HPDE6-E6E7 (cell line): ENCODE results near the gene DENND5A.
"Not testable (repeated sequence)": the region's sequence is repeated elsewhere in the genome, so short reads cannot be mapped to it uniquely, and the experiment has no call there.

Experiments used
- DNase-seq: peaks from one replicate; pipeline ENCODE4 v3.0.0; 2011; ENCODE audit warnings: missing footprints; ENCODE audit errors: extremely low spot score

DENND5A gene

DNA sequence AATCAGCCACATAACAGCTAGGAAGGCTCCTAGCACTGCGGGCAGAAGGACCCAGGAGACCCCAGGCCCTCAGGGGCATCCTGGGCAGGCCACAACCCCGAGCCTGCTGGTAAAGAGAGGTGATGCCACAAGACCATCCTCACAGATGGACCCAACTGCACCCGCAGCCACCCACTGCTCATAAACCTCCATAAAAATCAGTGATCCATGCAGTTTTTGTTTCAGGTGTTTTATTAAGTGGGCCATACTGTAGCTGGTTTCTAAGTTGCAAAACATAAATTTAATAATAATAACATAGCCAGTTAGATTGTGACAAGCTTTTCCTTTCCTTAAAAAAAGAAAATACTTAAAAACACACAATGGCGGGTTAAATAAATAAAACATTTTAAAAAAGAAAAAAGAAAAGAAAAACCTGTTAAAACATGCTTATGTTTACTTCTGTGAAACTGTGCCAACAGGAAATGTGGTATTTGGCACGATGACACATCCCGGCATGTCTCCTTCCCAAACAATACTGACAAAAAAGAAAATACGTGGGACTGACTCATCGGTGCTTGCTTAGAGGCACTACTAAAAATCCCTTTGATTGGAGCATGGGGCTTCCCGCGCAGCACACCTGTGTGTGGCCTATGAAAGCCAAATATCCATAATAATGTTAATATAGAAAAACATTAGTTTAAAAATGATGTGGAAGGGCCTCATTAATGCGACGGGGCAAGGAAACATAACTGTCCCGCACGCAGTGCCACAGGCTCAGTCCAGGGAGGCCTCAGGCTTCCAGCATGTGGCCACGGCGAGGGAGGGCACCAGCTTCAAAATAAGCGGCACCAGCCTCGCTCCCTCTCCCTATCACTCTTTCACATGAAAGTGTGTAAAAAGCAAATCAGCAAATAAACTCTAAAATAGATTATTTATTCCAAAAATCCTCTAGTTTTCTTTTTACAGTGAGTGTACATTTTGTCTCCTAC is 126.3 kb downstream of the DENND5A start:
- DNase-seq = peak; percentile 89

GRCh38 chr11:9138133-9138453 is 127.1 kb downstream of the DENND5A start:
- no peak for DNase-seq

DNA sequence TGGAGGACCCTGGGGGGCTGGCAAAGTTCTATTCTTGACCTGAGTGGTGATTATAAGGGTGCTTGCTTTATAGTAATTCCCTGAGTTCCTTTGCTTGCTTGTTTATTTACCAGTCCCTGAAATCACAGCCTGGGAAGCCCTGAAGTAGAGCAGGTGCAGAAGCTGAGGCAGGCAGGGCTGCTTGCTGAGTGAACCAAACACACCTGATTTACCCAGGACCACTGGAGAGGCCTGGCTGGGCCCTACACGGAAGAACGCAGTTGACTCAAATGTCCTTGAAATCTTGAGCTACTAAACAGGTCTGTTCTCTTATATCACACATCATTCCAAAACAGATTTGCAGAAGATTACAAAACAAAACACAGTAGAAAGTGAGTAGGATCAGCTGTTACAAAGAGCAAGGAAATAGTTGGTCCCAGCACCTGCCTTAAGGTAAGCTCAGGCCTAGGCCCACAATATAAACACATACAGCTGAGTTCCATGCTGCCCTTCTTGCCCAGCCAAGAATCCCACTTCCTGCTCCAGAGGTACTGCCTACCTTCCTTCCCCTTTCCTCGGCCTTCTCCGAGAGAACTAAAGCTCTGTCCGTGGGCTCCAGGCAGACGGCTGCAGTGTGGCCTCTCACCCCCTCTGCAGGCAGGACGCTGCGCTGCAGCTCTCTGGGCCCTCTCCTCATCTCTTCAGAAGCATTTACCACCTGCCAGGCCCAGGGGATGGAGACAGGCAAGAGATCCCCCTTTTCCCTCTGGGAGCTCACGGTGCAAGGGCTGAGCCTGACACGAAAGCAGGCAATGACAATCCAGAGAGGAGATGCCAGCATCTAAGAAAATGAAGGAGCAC is 127.6 kb downstream of the DENND5A start:
- DNase-seq = peak; percentile 60

DNA sequence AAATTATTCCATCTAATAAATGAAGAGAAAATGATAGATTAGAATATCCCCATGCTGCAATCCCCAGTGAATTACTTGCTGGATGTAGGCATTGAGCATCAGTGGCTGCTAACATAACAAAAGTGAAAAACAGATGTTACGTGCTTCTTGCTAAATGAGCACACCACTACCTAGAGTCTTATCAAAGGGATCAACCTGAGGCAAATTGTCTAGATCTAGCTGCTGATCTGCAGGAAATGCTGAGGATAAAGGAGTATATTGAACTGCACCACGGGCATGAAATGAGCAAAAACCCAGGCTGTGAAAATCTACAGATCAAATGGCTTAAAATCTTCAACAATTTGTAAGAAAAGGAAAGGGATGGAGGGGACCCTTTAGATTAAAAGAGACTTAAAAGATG is 128.4 kb downstream of the DENND5A start:
- no peak for DNase-seq

GRCh38 chr11:9133956-9134355 is 131.2 kb downstream of the DENND5A start:
- DNase-seq = no peak

GRCh38 chr11:9132203-9132878 is 132.8 kb downstream of the DENND5A start:
- no peak for DNase-seq

DNA sequence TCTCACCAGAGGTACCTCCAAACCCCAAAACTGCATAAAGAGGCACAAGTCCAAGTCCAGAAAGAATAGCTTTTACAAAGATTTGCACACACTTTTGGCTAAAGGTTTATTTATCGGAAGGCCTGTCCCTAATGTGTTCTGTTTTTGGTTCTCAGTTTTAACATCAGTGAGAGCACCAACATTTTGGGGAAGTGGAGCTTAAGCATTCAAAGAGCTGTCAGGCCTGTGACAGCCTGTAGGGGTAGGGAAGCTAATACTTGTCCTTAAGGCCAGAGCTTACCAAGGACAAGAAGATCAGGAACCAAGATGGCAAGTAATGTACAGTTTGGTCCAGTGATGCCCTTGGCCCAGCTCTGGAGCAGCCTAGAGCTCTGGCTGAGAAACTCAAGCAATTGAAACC is 134.9 kb downstream of the DENND5A start:
- no peak for DNase-seq

- no peak for DNase-seq
Observed at GRCh38 chr11:9126636-9127035, 138.5 kb downstream of the DENND5A start.

- DNase-seq = no peak
Observed at GRCh38 chr11:9125185-9125886, 139.8 kb downstream of the DENND5A start.

DNA sequence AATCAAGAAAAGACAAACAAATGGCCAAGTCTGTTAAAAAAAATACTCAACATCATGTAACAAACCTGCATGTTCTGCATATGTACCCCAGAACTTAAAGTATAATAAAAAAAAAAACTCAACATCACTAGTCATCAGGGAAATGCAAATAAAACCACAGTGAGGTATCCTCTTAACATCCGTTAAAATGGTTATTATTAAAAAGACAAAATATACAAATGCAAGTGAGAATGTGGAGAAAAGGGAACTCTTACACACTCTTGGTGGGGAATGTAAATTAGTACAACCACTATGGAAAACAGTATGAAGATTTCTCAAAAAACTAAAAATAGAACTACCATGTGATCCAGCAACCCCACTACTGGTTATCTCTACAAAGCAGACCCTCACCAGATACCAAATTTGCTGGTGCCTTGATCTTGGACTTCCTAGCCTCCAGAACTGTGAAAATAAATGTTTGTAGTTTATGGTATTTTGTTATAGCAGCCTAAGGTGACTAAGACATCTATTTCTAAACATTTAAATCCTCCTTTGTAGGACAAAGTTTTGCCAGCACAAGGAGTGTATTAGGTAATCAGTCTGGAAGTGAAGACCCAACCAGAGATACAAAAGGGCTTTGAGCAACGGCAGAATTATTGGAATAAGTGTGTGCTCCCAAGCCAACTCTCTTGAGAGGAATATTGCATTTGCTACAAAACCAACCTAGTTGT is 141.4 kb downstream of the DENND5A start:
- DNase-seq = no peak

GRCh38 chr11:9121469-9121796 is 143.7 kb downstream of the DENND5A start:
- no peak for DNase-seq

DNA sequence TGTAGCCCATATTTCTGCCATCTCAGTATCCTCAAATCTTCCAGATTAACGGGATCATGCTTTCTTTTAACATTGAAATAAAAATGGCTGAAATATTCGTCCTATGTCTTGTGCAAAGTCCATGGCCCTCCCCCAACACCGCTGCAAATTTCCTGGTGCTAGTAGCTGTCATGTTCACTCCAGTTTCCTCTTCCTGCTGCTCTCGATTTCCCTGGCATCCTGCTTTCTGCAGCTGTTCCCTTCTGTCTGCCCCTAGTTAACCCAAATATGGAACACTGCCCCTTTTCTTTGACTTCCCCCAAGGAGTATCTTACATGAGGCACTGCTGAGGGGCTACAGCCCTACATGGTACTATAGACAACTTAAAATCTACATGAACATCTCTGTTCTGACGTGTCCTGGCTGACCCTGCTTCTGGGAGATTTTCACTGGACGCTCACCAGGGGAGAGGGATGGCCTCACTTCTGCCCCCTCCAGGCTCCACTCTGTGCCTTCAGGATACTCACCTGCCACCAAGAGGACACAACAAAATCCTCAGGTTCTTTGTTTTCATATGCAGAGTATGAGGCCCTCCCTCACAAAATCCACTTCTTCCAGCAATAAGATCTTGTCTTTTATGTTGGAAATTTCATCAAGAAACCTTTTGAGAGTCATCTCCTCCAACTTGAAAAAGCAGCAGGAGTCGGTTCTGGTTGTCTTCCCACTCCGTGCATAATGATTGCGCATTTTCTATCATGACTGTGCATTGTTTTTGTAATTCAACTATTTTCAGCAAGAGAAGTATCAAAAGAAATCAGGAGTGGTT is 144.3 kb downstream of the DENND5A start:
- no peak for DNase-seq

DNA sequence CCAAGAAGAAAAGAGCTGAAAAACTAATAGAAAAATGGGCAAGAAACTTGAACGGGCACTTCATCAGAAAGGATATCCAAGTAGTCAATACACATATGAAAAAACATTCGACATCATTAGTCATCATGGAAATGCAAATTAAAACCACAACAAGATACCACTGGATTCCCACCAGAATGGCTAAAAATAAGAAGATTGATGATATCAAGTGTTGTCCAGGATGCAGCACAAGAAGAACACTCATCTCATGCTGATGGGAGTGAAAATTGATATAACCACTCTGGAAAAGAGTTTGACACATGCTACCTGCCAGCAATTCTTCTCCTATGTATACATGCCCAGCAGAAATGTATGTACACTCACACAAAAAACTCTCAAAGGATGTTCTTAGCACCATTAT is 146.9 kb downstream of the DENND5A start:
- no peak for DNase-seq

DNA sequence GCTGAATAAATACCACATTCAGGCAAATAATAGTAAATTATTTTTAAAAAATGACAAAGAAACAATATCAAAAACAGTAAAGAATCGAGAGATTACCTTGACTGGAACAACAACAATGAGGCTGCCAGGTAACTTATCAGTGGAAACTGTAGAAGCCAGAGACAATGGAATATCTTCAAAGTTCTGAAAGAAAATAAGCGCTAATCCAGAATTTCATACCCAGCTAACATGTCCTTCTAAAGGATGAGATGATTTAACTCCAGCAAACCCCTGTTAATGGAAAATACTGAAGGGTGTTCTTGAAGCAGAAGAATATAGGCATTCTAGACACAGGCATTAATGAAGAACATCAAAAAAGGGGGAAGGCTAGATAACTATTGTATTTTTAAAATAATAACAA is 153.1 kb downstream of the DENND5A start:
- DNase-seq = no peak

DNA sequence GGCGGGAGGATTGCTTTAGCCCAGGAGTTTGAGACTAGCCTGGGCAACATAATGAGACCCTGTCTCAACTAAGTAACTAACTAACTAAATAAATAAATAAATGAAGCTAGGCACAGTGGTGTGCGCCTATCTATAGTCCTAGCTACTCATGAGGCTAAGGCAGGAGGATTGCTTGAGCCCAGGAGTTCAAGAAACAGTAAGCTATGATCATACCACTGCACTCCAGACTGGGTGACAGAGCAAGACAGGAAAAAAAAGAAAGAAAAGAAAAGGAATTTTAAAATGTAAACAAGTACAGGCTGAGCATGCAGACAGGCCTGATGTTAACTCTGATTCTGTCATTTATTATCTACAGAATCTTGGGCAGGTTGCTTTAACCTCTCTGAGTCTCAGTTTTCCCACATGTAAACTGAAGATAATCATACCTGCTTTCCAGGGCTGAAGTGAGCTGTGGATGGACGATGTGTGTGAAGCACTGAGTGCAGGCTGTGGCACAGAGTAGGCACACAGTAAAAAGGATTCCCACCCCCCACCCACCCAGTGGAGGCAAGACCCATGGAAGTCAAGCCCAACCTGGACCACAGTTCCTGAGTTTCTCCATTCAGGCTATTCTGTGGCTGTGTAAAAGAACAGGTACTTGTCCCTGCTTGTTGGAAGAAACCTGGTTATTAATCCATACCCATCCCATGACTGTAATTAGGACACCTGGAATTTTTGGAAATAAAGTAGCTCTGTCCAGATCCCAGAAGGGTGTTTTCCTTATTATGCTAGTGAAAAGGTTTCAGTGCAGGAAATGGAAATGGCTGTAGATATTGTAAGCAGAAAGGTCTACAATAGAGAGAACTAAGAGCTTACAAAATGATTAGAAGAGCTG is 155.1 kb downstream of the DENND5A start:
- no peak for DNase-seq

DNA sequence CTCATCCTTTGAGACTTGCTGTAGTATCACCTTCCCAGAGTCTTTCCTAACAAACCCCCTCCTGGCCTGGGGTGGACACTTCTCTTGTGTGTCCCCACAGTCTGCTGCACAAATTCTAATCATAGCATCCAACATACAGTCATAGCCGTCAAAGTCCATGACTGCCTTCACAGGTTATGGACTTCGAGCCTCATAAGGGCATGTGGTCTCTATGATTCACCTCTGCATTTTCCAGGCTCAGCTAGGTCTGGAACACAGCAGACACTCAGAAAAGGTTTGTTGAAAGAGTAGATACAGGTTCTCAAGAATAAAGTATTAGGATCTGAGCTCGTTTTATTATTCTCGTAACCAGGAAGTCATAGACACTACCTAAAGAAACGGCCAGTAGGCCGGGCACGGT is 160.6 kb downstream of the DENND5A start:
- DNase-seq = no peak

- no peak for DNase-seq
Observed at GRCh38 chr11:9103542-9104276, 161.4 kb downstream of the DENND5A start.

GRCh38 chr11:9099617-9100016 is 165.5 kb downstream of the DENND5A start:
- DNase-seq = no peak

DNA sequence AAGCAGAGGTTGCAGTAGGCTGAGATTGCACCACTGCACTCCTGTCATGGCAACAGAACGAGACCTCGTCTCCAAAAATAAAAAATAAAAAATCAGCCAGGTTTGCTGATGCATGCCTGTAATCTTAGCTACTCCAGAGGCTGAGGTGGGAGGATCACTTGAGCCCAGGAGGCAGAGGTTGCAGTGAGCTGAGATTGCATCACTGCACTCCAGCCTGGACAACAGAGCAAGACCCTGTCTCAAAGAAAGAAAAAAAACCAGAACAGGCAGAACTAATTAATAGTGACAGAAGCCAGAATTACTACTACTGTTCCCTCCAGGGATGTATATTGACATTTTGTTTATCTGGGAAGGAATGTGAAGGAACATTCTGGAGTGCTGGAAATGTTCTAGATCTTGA is 166.7 kb downstream of the DENND5A start:
- not testable (repeated sequence) for DNase-seq
